T47D (cell line): ENCODE data around the gene GTPBP8.
A peak's percentile ranks its signal among the peaks of the same experiment; 100 is the strongest.

Source experiments
- DNase-seq, 2 experiments: peaks; one replicate each; pipeline versions ENCODE4 v3.0.0 to v3.0.0-alpha.2; 2011 to 2012; ENCODE audit warnings: low read depth in 1 of 2, low spot score in 1 of 2
- JUND ChIP-seq: IDR thresholded peaks from 2 replicates; pipeline ENCODE4 v1.6.1; 2012; ENCODE audit warnings: low read depth
- in situ Hi-C: cut with HindIII; loops from 2 replicates; pipeline ENCODE4 v1.10.0; 2016; ENCODE audit warnings: low sequenced_read_pairs, low pct_unique_long_range_greater_than_20kb

GTPBP8 gene

DNA sequence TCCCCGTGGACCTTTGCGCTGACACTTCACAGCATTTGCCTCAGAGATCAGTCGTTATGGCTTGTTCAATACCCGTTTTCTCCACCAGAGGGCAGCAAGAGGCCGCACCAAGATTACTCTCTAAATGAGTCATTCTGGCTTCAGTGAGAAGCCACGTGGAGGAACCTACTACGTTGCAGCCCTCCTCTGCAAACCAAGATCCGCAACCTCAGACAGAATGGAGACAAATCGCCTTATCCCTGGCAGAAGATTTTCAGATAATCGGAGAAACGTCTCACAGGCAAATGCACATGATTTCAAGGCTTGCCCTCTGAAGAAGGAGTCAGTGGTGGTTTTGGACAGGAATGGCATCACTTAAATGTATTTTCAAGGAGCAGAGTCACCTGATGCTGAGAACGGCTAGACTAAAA lies 60.5 kb downstream of the GTPBP8 start:
- in situ Hi-C loops, result no loop called here
- peak; percentile 78 for TF ChIP-seq JUND
- peak; percentile 65 to 82 for DNase-seq
